Measurements from ENCODE around the gene IL36RN. TPM values are rescaled to one million over a fixed set of nuclear protein-coding genes. Genes with fewer than 3 reads are reported as not detected.

The IL36RN gene
- not detected for total RNA-seq

DNA sequence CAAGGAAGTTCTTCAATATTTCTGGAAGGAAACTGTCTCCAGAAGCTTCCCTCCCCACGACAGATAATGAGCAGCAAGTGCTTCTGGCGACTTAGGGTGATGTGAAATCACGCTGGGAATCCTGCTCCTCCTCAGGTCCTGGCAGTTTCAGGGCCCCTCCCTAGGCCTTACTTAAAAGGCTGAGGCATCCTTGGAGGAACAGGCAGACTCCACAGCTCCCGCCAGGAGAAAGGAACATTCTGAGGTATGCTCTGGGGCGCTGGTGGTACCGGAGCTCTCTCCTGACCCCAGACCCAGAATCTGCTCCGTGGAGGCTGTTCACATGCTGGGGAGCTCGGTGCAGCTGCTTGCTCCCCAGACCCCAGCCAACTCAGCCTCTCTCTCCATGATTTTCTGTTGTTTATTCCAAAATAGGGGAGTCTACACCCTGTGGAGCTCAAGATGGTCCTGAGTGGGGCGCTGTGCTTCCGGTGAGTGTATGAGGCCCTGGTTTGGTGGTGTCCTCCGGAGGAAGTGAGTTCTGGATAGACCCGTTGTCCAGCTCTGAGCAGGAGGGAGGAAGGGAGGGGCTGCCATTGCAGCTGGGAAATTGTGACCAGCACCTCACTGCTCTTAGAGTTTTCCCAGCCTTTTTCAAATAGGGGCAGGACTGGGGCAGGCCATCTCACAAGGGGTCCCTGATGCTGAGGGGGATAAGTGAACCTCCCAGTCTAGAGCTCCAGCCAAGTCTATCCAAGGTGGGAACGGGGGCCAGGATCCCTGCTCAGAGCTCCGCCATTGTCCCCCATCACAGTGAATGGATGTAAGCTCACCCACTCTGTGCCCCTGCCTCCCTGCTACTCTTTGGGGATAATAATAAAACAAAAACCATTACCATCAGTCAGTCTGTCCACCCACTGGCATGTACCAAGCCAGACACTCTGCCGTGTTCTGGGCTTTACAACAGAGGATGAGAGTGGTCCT is at the start of gene IL36RN:
Gene IL36RN (plus strand): TSS at position 201 of the 963 bp plus-strand sequence. CDS start 241 bp downstream, at position 442.
- Histone ChIP-seq H3K27me3 (ENCODE audit: insufficient read depth, low read length) (no peaks in the 10 kb centered on the region), H3K4me1 (ENCODE audit: insufficient read depth, low read length) (no peaks in the 10 kb centered on the region), H3K4me3 (ENCODE audit: low read length) (no peak within 1 kb of the TSS), H3K9me3 (ENCODE audit: low read depth, low read length) (no peaks in the 10 kb centered on the region)

DNA sequence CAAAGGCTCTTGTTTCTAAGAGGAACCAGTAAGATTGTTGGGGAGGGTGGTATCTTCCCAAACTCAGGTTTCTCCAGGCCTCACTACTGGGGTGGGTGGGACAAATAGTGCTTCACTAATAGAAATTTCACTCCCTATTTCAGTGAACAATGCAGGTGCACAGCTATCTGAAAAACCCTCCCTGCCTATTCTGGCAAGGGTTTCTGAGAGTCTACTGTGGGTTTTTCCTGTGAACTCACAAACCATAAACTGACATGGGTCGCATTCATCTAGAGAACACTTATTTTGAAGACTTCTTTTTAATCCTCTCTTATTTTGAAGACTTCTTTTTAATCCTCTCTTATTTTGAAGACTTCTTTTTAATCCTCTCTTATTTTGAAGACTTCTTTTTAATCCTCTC is 49.4 kb upstream of the IL36RN start:
- Histone ChIP-seq H3K4me3 (ENCODE audit: low read length) (no peak overlapping the region), H3K27me3 (ENCODE audit: insufficient read depth, low read length) (no peaks in the 10 kb centered on the region), H3K9me3 (ENCODE audit: low read depth, low read length) (no peaks in the 10 kb centered on the region), H3K4me1 (ENCODE audit: insufficient read depth, low read length) (no peaks in the 10 kb centered on the region)

GRCh38 chr2:113010088-113010487 is 48.9 kb upstream of the IL36RN start:
- Histone ChIP-seq H3K4me3 (ENCODE audit: low read length) (no peak overlapping the region), H3K4me1 (ENCODE audit: insufficient read depth, low read length) (no peaks in the 10 kb centered on the region), H3K9me3 (ENCODE audit: low read depth, low read length) (no peaks in the 10 kb centered on the region), H3K27me3 (ENCODE audit: insufficient read depth, low read length) (no peaks in the 10 kb centered on the region)

- no peaks in the 10 kb centered on the region for H3K27me3 ChIP-seq (ENCODE audit: insufficient read depth, low read length)
- no peak overlapping the region for H3K4me3 ChIP-seq (ENCODE audit: low read length)
- no peaks in the 10 kb centered on the region for H3K9me3 ChIP-seq (ENCODE audit: low read depth, low read length)
- no peaks in the 10 kb centered on the region for H3K4me1 ChIP-seq (ENCODE audit: insufficient read depth, low read length)
Measured at GRCh38 chr2:113011108-113011507, 47.9 kb upstream of the IL36RN start.

DNA sequence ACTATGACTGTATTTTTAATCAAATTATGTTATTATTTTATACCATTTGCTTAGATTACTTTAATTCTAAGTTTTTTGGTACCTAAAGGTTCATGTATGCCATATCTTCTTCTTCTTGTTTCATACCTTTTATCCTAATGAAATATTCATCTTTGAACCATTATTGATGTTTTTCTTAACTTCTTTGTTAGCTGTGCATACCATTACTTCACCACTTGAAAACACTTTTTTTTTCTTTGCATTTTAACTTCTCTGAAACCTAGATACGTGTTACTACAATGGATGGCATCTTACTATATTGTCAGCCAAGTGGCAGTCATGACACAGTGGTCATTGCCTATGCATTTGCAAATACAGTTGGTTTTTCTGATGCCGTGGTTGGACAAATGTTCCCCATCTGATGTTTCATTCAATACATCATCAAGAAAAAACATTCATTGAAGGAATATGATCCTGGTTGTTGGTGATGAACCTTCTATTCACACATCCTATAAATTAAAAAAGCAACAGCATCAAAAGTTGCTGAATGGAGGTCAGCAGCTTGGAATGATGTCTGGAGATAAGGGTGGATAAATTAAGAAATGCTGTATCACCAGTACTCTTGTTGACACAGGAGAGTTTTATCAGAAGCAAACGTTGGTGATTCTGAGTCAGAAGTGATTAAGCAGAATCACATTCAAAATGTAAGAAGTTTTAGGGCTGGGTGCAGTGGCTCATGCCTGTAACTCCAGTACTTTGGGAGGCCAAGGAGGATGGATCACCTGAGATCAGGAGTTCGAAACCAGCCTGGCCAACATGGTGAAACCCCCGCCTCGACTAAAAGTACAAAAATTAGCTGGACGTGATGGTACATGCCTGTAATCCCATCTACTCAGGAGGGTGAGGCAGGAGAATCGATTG is 46.3 kb upstream of the IL36RN start:
- no peaks in the 10 kb centered on the region for H3K4me1 ChIP-seq (ENCODE audit: insufficient read depth, low read length)
- H3K9me3 ChIP-seq (ENCODE audit: low read depth, low read length): no peaks in the 10 kb centered on the region

GRCh38 chr2:113013336-113013661 is 45.7 kb upstream of the IL36RN start:
- H3K9me3 ChIP-seq (ENCODE audit: low read depth, low read length): no peaks in the 10 kb centered on the region
- H3K4me3 ChIP-seq (ENCODE audit: low read length): no peak overlapping the region
- no peaks in the 10 kb centered on the region for H3K27me3 ChIP-seq (ENCODE audit: insufficient read depth, low read length)
- no peaks in the 10 kb centered on the region for H3K4me1 ChIP-seq (ENCODE audit: insufficient read depth, low read length)

More for the DNA sequence above, 46.3 kb upstream of the IL36RN start:
- Histone ChIP-seq H3K4me3 (ENCODE audit: low read length) (no peak overlapping the region), H3K27me3 (ENCODE audit: insufficient read depth, low read length) (no peaks in the 10 kb centered on the region)

DNA sequence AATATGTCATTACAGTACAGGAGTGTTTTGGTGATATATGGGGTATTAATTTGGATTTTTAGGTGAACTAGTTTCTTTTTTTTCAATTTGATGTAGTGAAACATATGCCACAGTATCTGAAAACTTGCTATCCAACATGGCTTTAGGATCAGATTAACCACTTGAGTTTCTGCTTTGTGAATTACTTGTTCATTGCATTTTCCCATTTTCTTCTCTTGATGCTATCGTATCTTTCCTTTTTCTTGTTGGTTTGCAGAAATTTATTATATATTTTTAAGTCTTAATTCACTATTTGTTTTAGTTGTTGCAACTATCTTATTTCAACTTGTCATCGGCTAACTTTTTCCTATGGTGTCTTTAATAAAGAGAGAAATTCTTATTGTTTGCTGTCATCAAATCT is 44.9 kb upstream of the IL36RN start:
- Histone ChIP-seq H3K27me3 (ENCODE audit: insufficient read depth, low read length) (no peaks in the 10 kb centered on the region), H3K9me3 (ENCODE audit: low read depth, low read length) (no peaks in the 10 kb centered on the region), H3K4me3 (ENCODE audit: low read length) (no peak overlapping the region), H3K4me1 (ENCODE audit: insufficient read depth, low read length) (no peaks in the 10 kb centered on the region)

GRCh38 chr2:113015042-113015441 is 44.0 kb upstream of the IL36RN start:
- Histone ChIP-seq H3K4me1 (ENCODE audit: insufficient read depth, low read length) (no peaks in the 10 kb centered on the region), H3K4me3 (ENCODE audit: low read length) (no peak overlapping the region), H3K27me3 (ENCODE audit: insufficient read depth, low read length) (no peaks in the 10 kb centered on the region), H3K9me3 (ENCODE audit: low read depth, low read length) (no peaks in the 10 kb centered on the region)

- Histone ChIP-seq H3K9me3 (ENCODE audit: low read depth, low read length) (no peaks in the 10 kb centered on the region), H3K4me3 (ENCODE audit: low read length) (no peak overlapping the region), H3K27me3 (ENCODE audit: insufficient read depth, low read length) (no peaks in the 10 kb centered on the region), H3K4me1 (ENCODE audit: insufficient read depth, low read length) (no peaks in the 10 kb centered on the region)
Measured at GRCh38 chr2:113015655-113016054, 43.3 kb upstream of the IL36RN start.

- Histone ChIP-seq H3K9me3 (ENCODE audit: low read depth, low read length) (no peaks in the 10 kb centered on the region), H3K4me3 (ENCODE audit: low read length) (no peak overlapping the region), H3K27me3 (ENCODE audit: insufficient read depth, low read length) (no peaks in the 10 kb centered on the region), H3K4me1 (ENCODE audit: insufficient read depth, low read length) (no peaks in the 10 kb centered on the region)
Measured at GRCh38 chr2:113018509-113018908, 40.5 kb upstream of the IL36RN start.

DNA sequence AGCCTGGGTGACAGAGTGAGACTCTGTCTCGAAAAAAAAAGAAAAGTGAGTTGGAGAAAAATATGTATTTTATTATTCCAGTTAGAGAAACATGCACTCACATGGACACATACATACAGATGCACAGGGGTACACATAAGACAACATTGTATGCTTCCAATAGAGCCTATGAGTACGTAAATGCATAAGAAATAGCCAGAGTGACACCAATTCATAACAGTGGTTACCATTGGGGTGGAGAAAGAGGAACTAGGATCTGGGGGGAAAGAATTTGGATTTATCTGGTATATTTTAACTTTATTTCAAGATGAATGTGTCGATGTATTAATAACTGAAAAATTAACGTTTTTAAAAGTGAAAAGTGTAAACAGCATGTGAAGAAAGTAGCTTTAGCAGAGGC is 37.7 kb upstream of the IL36RN start:
- Histone ChIP-seq H3K4me1 (ENCODE audit: insufficient read depth, low read length) (no peaks in the 10 kb centered on the region), H3K27me3 (ENCODE audit: insufficient read depth, low read length) (no peaks in the 10 kb centered on the region), H3K4me3 (ENCODE audit: low read length) (no peak overlapping the region), H3K9me3 (ENCODE audit: low read depth, low read length) (no peaks in the 10 kb centered on the region)

DNA sequence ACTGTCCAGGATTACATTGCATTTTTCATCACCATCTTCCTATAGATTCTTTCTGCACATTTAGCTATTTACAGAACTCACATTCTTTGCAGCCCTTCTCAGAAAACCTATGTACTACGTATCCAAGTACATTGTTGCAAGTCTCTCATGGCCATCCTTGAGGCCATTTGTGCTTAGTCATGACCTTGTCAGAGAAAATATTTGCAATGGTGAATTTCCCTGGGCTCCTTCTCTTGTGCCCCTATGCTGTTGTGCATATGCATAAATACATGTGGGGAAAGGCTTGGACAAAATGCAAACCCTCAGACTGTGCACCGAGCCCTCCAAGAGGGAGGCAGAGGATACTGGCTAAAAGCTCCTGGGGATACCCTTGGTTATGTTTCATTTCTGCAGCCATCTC is 34.2 kb upstream of the IL36RN start:
- Histone ChIP-seq H3K4me1 (ENCODE audit: insufficient read depth, low read length) (no peaks in the 10 kb centered on the region), H3K9me3 (ENCODE audit: low read depth, low read length) (no peaks in the 10 kb centered on the region), H3K27me3 (ENCODE audit: insufficient read depth, low read length) (peaks cover 2% of the 10 kb centered on the region), H3K4me3 (ENCODE audit: low read length) (no peak overlapping the region)

DNA sequence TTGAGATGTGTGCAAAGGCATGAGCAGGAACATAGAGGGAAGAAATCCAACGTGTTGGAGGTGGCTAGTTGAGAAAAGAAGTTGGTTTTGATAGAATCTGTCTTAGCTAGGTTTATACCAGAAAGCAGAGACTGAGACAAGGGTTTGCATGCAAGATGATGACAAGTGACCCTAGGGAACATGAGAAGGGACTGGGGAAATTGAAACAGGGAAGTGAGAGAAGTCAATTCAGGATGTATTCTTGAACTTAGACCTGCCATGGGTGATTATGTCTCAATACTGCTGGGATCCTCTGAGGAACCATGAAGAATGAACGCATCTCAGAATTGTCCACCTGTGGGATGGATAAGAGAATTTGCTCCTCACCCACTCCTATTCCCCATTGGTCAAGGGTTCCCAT is 33.3 kb upstream of the IL36RN start:
- peaks cover 2% of the 10 kb centered on the region for H3K27me3 ChIP-seq (ENCODE audit: insufficient read depth, low read length)
- no peaks in the 10 kb centered on the region for H3K4me1 ChIP-seq (ENCODE audit: insufficient read depth, low read length)
- no peak overlapping the region for H3K4me3 ChIP-seq (ENCODE audit: low read length)
- no peaks in the 10 kb centered on the region for H3K9me3 ChIP-seq (ENCODE audit: low read depth, low read length)

- H3K4me3 ChIP-seq (ENCODE audit: low read length): no peak overlapping the region
- H3K4me1 ChIP-seq (ENCODE audit: insufficient read depth, low read length): no peaks in the 10 kb centered on the region
- H3K9me3 ChIP-seq (ENCODE audit: low read depth, low read length): no peaks in the 10 kb centered on the region
- peaks cover 2% of the 10 kb centered on the region for H3K27me3 ChIP-seq (ENCODE audit: insufficient read depth, low read length)
Measured at GRCh38 chr2:113027691-113028090, 31.3 kb upstream of the IL36RN start.

GRCh38 chr2:113028112-113028511 is 30.9 kb upstream of the IL36RN start:
- no peaks in the 10 kb centered on the region for H3K9me3 ChIP-seq (ENCODE audit: low read depth, low read length)
- H3K4me1 ChIP-seq (ENCODE audit: insufficient read depth, low read length): no peaks in the 10 kb centered on the region
- peaks cover 2% of the 10 kb centered on the region for H3K27me3 ChIP-seq (ENCODE audit: insufficient read depth, low read length)
- H3K4me3 ChIP-seq (ENCODE audit: low read length): no peak overlapping the region

All from mononuclear cell (primary cell).